Brain microvascular endothelial cell (primary cell): ENCODE measurements around the gene SPIN2B.
"Not testable (repeated sequence)": the region's sequence is repeated elsewhere in the genome, so short reads cannot be mapped to it uniquely, and the experiment has no call there.

ENCODE experiments used
- DNase-seq: peaks from one replicate; pipeline ENCODE4 v3.0.0-alpha.2; 2020
- H3K27ac ChIP-seq: fragments of 250-450 bp; sonication (Bioruptor Pico); 2 replicates; pipeline ENCODE4 v1.5.1; 2020; ENCODE audit warnings: mild to moderate bottlenecking, moderate library complexity
- H3K27me3 ChIP-seq: fragments of 250-450 bp; sonication (Bioruptor Pico); replicated peaks from 2 replicates; pipeline ENCODE4 v1.5.1; 2020; ENCODE audit warnings: mild to moderate bottlenecking
- H3K36me3 ChIP-seq: fragments of 250-450 bp; sonication (Bioruptor Pico); replicated peaks from 2 replicates; pipeline ENCODE4 v1.5.1; 2020; ENCODE audit warnings: mild to moderate bottlenecking
- H3K4me3 ChIP-seq: 2 replicates; pipeline ENCODE4 v1.5.1; 2011; ENCODE audit warnings: low read depth, mild to moderate bottlenecking, control low read depth, low read length, moderate library complexity
- CTCF ChIP-seq: IDR thresholded peaks from 2 replicates; pipeline ENCODE4 v1.5.1; 2011; ENCODE audit warnings: low read depth, mild to moderate bottlenecking, moderate library complexity, low read length, control low read depth, inconsistent platforms; ENCODE audit errors: missing control alignments
- in situ Hi-C: cut with HindIII; loops from 2 replicates; pipeline ENCODE4 v1.10.0; 2017; ENCODE audit warnings: low sequenced_read_pairs, low pct_ligation_motif_present

SPIN2B gene

GRCh38 chrX:57121162-57121755 lies at the start of gene SPIN2B:
Gene SPIN2B (minus strand): TSS chrX:57121548.
- peak within 1 kb of the TSS; percentile 79 for H3K27ac ChIP-seq
- H3K4me3 ChIP-seq: peak within 1 kb of the TSS; percentile 73
- H3K27me3 ChIP-seq: no peaks in the 10 kb centered on the region
- no peak for TF ChIP-seq CTCF
- in situ Hi-C loops: no loop called here
- H3K36me3 ChIP-seq: no peaks in the 10 kb centered on the region
- peak; percentile 73 for DNase-seq

GRCh38 chrX:57156397-57157049 lies 35.2 kb upstream of the SPIN2B start:
- Histone ChIP-seq H3K4me3 (no peak overlapping the region), H3K27ac (no peak overlapping the region), H3K27me3 (no peaks in the 10 kb centered on the region), H3K36me3 (no peaks in the 10 kb centered on the region)
- in situ Hi-C loops: no loop called here
- peak; percentile 49 for TF ChIP-seq CTCF
- peak; percentile 40 for DNase-seq

- no peak for DNase-seq
- in situ Hi-C loops: no loop called here
- Histone ChIP-seq H3K27ac (no peak overlapping the region), H3K4me3 (no peak overlapping the region), H3K27me3 (no peaks in the 10 kb centered on the region), H3K36me3 (no peaks in the 10 kb centered on the region)
- no peak for TF ChIP-seq CTCF
These were observed 33.8 kb upstream of the SPIN2B start for GRCh38 chrX:57155171-57155570.

GRCh38 chrX:57152222-57152621 lies 30.9 kb upstream of the SPIN2B start:
- H3K27ac ChIP-seq, H3K4me3 ChIP-seq, DNase-seq, in situ Hi-C loops, H3K27me3 ChIP-seq, H3K36me3 ChIP-seq: not testable (repeated sequence)

GRCh38 chrX:57138674-57139073 lies 17.3 kb upstream of the SPIN2B start:
- Histone ChIP-seq H3K27ac (no peak overlapping the region), H3K4me3 (no peak overlapping the region), H3K36me3 (no peaks in the 10 kb centered on the region), H3K27me3 (no peaks in the 10 kb centered on the region)
- no peak for TF ChIP-seq CTCF
- no peak for DNase-seq
- in situ Hi-C loops: no loop called here

GRCh38 chrX:57137501-57137900 lies 16.2 kb upstream of the SPIN2B start:
- Histone ChIP-seq H3K4me3 (peak overlapping the region; percentile 47), H3K27me3 (no peaks in the 10 kb centered on the region), H3K36me3 (no peaks in the 10 kb centered on the region), H3K27ac (no peak overlapping the region)
- in situ Hi-C loops: no loop called here
- no peak for DNase-seq
- no peak for TF ChIP-seq CTCF

- H3K27ac ChIP-seq, in situ Hi-C loops, H3K27me3 ChIP-seq, H3K36me3 ChIP-seq, DNase-seq: not testable (repeated sequence)
- H3K4me3 ChIP-seq: peak within 1 kb of the TSS; percentile 47
These were observed 15.7 kb upstream of the SPIN2B start, which contains the start of gene SPIN2A for GRCh38 chrX:57137073-57137472. Gene SPIN2A (minus strand): TSS chrX:57137397. CDS start chrX:57136597, 800 bp downstream.

GRCh38 chrX:57136589-57136988 lies 15.2 kb upstream of the SPIN2B start:
- DNase-seq, H3K36me3 ChIP-seq, H3K4me3 ChIP-seq, H3K27me3 ChIP-seq, in situ Hi-C loops, H3K27ac ChIP-seq: not testable (repeated sequence)
